Loucy (cell line): ENCODE data around the gene CGAS.

Experiments used
- CTCF ChIP-seq: fragments of 200-600 bp; sonication (generic); conservative IDR thresholded peaks from 2 replicates; pipeline ENCODE4 v1.5.1; 2014; ENCODE audit warnings: mild to moderate bottlenecking, antibody characterized with exemption, low read length
- EZH2phosphoT487 ChIP-seq: fragments of 200-600 bp; IDR thresholded peaks from 2 replicates; pipeline ENCODE4 v1.6.1; 2018; ENCODE audit warnings: antibody characterized with exemption, mild to moderate bottlenecking, moderate library complexity, borderline replicate concordance

GRCh38 chr6:73455865-73456629 lies 4.0 kb upstream of the CGAS start:
- TF ChIP-seq CTCF (no peak), EZH2phosphoT487 (no peak)
